NT2/D1 (cell line): ENCODE data around the gene DCDC2B.

Experiments used
- SUZ12 ChIP-seq: IDR thresholded peaks from 2 replicates; pipeline ENCODE4 v1.6.1; 2011; ENCODE audit not compliant: insufficient read length, insufficient read depth; ENCODE audit errors: extremely low read depth
- YY1 ChIP-seq: IDR thresholded peaks from 2 replicates; pipeline ENCODE4 v1.6.1; 2011; ENCODE audit not compliant: insufficient read length, insufficient read depth

DNA sequence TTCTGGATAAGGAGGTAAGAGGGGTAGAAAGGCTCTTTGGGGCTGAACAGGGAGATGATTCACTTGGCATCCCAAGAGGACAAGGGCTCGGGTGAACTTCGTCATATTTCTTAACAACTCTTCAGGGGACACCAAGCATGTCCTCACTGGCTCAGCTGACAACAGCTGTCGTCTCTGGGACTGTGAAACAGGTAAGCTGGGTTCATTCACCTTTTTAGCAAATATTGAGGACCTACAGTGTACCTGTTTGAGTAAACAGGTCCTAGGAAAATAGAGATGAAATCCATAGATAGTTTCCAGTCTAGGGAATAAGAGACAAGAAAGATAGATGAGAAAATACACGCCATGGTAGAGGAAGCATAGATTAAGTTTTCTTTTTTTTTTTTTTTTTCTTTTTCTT, 15.4 kb downstream of the DCDC2B start:
- TF ChIP-seq SUZ12 (no peak), YY1 (no peak)
